H1 (cell line): ENCODE results near the gene EXOC6.

Experiments
- ATF2 ChIP-seq: IDR thresholded peaks from 2 replicates; pipeline ENCODE4 v1.6.1; 2012; ENCODE audit warnings: low read length, inconsistent platforms
- CEBPB ChIP-seq: IDR thresholded peaks from 2 replicates; pipeline ENCODE4 v1.6.1; 2012; ENCODE audit warnings: low read depth, low read length
- HDAC6 ChIP-seq: IDR thresholded peaks from one replicate; pipeline ENCODE4 v1.7.1; 2012; ENCODE audit warnings: low read depth, mild to moderate bottlenecking, inconsistent platforms, low read length, moderate library complexity

- TF ChIP-seq ATF2 (no peak), CEBPB (no peak), HDAC6 (no peak)
Observed at GRCh38 chr10:93026072-93026471, 177.8 kb downstream of the EXOC6 start.
